ENCODE measurements around the gene TXNDC11.
"Not testable (repeated sequence)": the region's sequence is repeated elsewhere in the genome, so short reads cannot be mapped to it uniquely, and the experiment has no call there.

TXNDC11 gene, protein sequence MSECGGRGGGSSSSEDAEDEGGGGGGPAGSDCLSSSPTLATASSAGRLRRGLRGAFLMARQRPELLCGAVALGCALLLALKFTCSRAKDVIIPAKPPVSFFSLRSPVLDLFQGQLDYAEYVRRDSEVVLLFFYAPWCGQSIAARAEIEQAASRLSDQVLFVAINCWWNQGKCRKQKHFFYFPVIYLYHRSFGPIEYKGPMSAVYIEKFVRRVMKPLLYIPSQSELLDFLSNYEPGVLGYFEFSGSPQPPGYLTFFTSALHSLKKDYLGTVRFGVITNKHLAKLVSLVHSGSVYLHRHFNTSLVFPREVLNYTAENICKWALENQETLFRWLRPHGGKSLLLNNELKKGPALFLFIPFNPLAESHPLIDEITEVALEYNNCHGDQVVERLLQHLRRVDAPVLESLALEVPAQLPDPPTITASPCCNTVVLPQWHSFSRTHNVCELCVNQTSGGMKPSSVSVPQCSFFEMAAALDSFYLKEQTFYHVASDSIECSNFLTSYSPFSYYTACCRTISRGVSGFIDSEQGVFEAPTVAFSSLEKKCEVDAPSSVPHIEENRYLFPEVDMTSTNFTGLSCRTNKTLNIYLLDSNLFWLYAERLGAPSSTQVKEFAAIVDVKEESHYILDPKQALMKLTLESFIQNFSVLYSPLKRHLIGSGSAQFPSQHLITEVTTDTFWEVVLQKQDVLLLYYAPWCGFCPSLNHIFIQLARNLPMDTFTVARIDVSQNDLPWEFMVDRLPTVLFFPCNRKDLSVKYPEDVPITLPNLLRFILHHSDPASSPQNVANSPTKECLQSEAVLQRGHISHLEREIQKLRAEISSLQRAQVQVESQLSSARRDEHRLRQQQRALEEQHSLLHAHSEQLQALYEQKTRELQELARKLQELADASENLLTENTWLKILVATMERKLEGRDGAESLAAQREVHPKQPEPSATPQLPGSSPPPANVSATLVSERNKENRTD

DNA sequence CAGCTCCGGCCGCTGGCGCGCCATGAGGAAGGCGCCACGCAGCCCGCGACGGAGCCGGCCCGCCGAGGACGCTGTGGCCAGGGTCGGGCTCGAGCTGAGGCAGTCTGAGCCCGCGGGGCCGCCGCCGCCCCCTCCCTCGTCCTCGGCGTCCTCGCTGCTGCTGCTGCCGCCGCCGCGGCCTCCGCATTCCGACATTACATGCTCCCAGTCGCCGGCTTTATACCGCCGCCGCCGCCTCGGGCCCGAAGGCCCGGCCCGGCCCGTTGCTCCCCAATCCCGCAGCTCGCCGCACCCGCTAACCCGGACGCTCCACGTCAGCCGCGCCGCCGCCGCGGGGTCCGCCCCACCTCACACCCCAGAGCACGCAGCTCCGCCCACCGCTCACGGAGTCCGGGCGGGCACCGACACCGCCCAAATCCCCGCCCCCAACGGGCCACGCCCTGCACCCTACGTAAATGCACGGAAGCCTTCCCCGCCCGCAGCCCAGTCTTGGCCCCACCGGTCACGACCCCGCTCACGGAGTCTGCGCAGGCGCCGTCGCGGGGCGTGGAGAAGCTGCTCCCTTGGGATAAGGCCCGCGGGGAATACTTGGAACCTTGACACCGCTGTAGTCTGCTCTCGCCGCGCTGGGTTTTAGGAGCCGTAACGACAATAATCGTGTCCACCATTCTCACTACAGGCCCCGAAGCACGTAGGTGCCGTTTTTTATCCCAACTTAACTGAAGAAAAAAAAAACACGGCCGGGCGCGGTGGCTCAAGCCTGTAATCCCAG is at the start of gene TXNDC11:
TSS of gene TXNDC11 (minus strand) at position 322 of the 772 bp plus-strand sequence. CDS start at position 195, 127 bp downstream.
- peak; percentile 98 for DNase-seq (ENCODE audit: low read depth)

DNA sequence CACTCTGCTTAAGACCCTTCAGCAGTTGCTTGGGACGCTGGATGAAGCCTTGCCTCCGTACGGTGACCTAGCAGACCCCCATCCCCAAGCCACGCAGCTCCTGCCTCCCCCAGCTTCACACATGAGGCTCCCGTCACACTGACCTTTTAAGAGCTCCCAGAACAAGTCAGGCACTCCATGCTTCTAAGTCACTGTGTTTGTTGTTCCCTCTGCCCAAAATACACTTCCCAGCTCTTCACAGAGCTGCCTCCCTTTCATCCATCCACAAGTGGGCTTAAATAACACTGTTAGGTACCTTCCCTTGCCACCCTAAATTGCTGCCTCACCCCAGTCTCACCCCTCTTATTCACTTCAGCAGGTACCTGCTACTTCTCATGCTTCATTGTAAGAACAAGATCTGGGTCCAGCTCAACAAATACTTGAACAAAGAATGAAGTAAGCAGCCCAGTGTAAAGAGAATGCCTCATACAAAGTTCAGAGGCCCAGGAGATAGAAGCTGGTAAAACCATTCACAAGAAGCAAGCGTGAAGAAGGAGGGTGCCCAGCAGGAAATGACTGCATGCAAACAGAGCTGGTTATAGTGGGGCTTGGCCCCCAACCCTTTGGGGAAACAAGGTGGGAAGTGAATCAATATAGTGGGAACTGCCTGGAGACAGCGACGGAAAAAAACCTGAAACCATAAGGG is 48.6 kb upstream of the TXNDC11 start:
- no peak for DNase-seq (ENCODE audit: low read depth)

DNA sequence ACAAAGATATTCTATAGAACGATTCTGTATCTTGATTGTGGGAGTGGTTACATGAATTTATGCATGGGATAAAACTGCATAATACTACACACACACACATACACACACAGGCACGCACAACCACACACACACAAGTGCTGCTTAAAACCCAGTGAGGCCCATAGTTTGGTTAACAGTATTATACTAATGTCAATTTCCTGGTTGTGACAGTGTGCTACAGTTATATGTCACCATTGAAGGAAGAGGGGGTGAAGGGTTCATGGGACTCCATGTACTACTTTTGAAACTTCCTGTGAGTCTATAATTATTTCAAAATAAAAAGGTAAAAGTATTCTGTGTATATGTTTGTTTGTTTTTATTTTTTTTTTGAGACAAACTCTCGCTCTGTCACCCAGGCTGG is 46.3 kb upstream of the TXNDC11 start:
- DNase-seq (ENCODE audit: low read depth) = no peak

DNA sequence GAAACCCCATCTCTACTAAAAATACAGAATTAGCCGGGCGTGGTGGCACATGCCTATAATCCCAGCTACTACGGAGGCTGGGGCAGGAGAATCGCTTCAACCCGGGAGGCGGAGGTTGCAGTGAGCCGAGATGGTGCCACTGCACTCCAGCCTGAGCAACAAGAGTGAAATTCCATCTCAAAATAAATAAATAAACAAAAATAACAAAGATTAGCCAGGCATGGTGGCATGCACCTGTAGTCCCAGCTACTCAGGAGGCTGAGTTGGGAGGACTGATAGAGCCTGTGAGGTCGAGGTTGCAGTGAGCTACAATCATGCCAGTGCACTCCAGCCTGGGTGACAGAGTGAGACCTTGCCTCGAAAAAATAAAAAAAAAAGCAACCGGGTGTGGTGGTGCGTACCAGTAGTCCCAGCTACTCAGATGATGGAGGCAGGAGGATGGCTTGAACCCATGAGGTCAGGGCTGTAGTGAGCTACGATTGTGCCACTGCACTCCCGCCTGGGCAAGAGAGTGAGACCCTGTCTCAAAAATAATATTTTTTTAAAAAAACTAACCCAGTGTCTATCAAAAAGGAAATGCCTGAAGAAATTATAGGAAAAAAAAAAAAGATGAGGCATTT is 42.4 kb upstream of the TXNDC11 start:
- DNase-seq (ENCODE audit: low read depth) = not testable (repeated sequence)

DNA sequence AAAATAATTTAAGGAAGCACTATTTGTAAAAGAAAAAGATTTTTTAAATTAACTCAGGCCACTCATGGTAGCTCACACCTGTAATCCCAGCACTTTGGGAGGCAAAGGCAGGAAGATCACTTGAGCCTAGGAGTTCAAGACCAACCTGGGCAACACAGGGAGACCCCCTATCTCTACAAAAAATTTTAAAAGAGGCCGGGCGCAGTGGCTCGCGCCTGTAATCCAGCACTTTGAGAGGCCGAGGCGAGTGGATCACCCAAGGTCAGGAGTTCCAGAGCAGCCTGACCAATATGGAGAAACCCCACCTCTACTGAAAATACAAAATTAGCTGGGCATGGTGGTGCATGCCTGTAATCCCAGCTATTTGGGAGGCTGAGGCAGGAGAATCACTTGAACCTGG is 41.7 kb upstream of the TXNDC11 start:
- DNase-seq (ENCODE audit: low read depth) = not testable (repeated sequence)

DNA sequence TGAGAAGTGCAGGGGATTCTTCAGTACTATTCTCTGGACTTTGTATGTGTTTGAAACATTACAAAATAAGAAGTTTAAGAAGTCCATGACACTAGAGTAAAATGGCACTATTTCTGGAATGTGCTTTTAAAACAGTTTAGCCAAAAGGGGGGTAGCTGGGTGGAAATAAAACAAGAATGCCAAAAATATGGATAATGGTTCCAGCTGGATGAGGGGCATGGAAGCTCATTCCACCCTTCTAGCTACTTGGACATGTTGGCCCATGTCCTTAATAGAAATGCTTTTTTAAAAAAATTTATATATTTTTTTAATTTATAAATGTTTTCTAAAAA is 41.3 kb upstream of the TXNDC11 start:
- DNase-seq (ENCODE audit: low read depth) = peak; percentile 61

DNA sequence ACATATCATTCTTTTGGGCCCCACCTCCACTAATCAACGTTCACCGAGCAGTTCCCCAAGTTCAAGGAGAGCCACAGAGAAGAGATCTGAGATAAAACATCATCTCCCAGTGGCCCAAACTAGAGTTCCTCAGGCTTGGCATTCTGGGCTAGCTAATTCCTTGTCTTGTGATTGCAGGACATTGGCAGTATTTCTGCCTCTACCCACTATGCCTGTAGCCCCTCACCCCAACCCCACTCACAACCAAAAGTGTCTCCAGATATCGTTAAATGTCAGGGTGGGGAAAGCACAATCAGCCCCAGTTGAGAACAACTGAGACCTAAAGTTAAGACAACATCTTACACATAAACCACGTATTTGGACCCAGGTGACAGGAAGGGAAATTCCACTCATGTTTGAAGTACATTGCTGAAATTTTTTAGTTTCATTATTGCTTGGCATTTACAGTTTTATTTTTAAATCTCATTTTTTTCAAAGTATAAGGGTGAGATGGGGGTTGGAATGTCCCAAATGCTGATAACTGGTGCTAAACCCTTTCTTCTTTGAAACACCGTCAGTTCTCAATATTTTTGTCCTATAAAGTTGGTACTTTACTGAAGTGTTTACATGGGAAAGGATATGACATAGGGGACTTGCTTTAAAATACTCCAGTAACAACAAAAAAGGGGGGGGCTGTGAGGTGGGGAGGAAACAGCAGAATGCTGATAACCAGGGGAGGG is 40.8 kb upstream of the TXNDC11 start:
- peak; percentile 61 for DNase-seq (ENCODE audit: low read depth)

DNA sequence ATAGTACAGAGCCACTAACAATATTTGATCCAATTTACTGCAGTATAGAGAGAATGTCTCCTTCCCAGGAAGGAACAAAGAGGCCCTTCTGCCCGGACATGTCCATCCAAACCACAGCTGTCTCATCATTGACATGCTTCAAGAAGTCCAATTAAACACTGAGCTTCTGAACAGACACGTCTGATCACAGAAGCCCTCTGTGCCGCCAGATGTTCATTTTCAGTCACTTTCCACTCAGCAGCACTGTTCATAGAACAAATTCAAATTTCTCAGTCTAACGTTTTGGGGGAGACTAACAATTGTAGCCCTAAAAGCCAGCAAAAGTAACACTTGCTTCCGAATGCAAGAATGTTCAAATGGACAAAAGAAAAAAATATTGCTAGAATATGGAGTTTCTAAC is 39.1 kb upstream of the TXNDC11 start:
- peak; percentile 27 for DNase-seq (ENCODE audit: low read depth)

DNA sequence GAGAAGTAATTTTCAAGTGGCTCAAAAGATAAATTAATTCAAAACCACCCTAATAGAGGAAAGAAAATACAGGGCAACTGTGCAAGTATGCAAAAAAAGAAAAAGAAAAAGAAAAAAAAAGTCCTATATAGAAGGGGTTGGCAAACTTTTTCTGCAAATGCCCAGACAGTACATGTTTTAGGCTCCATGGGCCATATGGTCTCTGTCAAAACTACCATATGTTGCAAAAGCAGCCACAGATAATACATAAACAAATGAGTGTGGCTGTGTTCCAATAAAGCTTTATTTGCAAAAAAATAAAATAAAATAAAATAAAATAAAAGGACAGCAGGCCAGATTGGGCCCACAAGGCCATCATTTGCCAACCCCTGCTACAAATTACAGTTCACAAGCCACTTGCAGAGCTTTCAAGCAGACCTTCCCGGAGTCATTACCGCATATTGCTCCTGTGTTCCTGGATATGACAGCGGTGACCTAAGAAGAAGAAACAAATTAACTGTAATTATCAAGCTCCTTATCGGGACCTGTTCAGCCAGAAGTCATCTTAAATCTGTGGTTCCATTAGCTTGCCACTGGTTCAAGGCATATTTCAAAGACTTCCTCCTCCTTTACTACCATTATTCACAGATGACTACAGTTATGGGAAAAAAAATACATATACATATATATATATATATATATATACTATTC is 38.5 kb upstream of the TXNDC11 start:
- DNase-seq (ENCODE audit: low read depth) = no peak

DNA sequence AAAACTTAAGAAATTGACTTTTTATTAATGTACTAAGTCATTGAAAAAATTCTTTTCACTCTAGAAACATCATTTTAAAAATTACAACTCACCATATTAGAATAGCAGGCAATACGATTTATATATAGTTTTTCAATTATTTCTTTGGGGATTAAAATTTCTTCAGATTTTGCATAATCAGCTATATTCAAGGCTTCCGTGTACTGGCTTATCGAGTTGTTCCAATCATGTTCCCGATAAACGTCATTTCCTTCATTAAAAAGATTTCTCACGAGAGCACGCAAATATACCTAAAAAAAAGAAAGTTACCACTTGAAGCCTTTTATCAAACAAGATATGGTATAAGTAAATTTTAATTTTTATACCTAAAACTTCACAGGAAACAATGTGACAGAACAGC is 36.4 kb upstream of the TXNDC11 start:
- DNase-seq (ENCODE audit: low read depth) = no peak

DNA sequence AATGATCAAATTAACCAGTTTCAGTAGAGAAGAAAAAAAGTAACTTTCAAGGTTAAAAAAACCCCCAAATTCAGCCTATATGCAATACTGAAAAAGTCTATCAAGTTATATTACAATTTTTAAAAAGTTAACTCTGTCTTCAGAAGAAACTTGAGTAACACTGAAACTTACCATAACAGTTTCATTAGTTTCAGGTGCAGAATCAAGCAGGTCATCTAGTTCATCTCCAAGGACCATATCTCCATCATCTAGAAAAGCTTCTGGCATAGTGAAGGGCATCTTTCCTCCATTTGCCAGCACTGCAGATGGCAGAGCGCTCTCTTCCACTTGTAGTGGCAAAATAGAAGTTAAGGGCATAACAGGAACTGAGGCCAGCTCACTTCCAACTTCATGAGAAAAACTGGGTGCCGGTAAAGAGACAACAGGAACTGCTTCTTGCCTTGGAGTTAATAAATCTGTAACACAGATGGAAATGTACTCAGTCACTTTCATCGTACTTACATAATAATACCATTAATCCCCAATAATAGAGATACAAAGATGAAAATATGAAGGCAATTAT is 31.5 kb upstream of the TXNDC11 start:
- no peak for DNase-seq (ENCODE audit: low read depth)

DNA sequence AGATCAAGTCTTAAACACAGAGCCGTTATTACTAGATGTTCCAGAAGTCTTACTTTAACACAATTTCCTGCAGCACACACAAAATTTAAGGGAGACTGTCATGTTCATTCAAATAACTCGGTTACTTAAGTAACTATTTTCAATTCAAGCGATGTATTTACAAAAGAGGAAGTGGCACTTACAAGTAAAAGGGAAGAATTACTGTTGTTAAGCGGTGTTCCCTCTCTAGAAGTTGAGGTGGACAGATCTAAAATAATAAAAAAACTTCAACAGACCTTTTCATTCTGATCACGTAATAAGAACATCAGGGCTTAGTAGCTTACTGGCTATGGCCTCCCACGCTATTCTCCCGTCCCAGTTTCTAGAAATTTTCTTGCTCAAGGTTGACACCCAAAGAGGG is 26.2 kb upstream of the TXNDC11 start:
- no peak for DNase-seq (ENCODE audit: low read depth)

DNA sequence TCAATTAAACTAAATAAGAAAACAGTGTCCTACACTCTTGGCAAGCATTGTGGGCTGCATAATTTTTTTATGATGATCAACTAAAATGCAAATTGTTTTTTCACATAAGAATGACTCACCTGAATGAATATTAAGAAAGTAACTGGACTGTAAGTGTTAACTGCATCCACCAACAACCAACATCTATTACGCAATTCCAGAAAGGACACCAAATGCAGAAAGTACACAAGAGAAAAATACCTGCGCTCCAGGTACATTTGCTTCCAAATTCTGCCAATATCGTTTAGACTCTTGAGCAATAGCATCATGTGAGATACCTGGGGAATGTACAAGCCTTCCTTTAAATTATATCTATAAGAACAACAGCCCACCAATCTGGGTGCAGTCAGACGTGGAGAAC is 19.8 kb upstream of the TXNDC11 start:
- DNase-seq (ENCODE audit: low read depth) = no peak

DNA sequence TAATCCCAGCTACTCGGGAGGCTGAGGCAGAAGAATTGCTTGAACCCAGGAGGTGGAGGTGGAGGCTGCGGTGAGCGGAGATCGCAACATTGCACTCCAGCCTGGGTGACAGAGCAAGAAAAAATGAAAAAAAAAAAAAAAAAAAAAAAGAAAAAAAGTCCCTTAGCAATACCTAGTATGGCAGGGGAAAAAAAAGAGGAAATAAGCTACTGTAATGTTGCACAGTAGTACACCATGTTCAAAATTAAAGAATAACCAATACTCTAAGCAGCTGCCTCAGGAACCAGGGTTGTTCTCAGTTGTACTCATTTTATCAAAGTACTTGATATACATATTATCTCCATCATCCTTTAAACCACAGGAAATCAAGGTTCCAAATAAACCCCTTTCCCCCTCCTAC is 17.3 kb upstream of the TXNDC11 start:
- DNase-seq (ENCODE audit: low read depth) = no peak

DNA sequence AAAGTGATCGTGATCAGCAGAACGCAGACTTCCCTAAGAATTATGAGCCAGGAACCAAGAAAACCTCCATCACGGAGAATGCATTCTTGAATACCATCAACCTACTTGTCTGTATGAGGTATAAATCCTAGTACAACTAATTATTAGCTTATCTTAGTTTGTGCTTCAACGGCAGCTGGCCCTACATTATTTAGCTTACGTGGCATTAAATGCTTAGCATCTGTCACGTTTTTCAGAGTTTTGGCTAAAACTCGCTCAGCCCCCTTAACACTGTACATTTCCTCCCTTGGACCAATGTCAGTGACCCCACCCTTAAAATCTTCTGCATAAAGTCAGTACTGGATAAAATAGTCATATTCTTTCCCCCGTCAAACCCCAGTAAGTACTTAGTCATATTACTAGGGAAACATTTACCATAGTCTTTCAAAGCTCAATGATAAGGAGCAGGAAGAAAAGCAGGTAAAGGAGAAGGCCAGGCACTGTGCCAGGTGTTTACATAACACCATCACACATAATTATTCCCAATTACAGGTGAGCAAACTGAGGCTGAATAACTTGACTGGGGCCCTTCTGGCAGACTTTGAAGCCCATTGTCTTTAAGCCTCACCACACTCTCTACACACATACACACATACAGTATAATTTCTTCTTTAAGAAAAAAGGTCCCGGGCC is 16.6 kb upstream of the TXNDC11 start:
- no peak for DNase-seq (ENCODE audit: low read depth)

DNA sequence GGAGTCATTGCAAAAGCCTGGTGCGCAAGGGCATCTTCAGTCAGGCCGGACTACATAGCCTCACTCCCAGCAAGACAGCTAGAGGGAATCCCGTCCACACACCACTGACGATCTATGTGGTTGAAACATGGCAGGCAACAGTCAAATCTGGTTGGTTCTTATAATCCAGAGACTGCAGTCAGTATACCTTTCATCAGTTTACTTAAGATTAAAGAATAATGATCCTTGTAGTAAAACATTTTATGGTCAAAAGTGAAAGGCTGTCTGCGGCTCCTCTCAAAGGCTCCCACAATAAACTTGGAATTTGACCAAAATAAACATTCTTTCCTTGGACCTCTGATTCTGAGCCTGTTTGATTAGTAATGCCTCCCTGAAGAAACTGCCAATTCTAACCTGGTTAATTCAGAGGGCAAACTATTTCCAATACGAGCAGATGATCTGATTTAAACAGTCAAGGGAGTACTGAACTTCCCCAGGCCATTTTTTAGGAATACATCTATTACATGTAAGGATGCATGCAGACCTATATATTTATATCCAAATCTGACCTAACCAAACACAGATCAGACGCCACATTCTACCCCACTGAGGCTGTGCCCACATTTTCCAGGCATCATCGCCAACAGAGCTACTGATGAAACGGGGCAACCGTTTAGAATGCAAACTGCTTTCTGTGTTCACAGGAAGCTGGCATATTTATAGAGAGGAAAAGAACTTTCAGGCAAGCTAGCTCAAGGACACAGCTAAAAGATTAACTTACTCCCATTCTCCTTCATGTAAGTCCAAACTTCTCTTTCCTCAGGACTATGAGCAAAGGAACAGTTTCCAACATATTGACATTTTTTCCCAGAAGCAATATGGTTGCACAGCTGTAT is 15.3 kb upstream of the TXNDC11 start:
- peak; percentile 67 for DNase-seq (ENCODE audit: low read depth)

DNA sequence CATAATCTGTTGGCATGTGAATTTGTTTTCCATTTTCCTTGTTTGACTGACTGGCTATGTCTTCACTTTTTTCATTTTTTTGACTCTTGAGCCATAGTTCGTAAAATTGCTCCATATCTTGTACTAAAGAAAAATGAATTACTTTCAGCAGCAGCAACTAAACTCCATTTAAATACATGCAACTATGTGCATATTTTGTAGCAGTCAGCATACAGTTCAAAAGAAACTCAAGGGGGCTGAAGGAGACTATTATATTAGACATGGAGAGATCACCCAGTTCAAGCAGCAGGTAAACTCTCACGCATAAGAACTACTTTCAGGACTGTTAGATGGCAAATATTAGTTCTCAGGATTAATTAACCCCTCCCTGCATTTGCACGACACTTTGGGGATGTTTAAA is 13.6 kb upstream of the TXNDC11 start:
- no peak for DNase-seq (ENCODE audit: low read depth)
